HepG2 (cell line): ENCODE data around the gene NIP7. TPM values are rescaled to one million over a fixed set of nuclear protein-coding genes. Genes with fewer than 3 reads are reported as not detected.

Experiments
- ATAC-seq: fragments of 200-7000 bp; cut with Tn5 transposase; 3 replicates; pipeline ENCODE4 v1.9.1; 2020; ENCODE audit warnings: mild to moderate bottlenecking, moderate library complexity
- BruUV-seq: library from RNA; stranded (reverse); fragments of 400-500 nt; replicated peaks from 2 replicates; lab custom pipeline; 2021; lab: Mats Ljungman, UMichigan
- CTCF ChIA-PET: fragments of 300-600 bp; formaldehyde crosslinking; extraction: SDS; loops from one replicate; lab custom pipeline; 2021; ENCODE audit warnings: low total read pairs, inconsistent platforms, low intra/inter-chr PET ratio; lab: Yijun Ruan, JAX
- POLR2A ChIA-PET: fragments of 350-600 bp; sonication (Branson Sonifier 250); formaldehyde crosslinking; loops from one replicate; lab custom pipeline; 2020; ENCODE audit warnings: antibody characterized with exemption, inconsistent platforms; lab: Yijun Ruan, JAX
- DNase-seq: peaks from one replicate; pipeline ENCODE4 v3.0.0-alpha.2; 2015; ENCODE audit warnings: low spot score
- FAIRE-seq: peaks from 3 replicates; lab custom pipeline; 2011; peaks lifted over from hg19 to GRCh38; lab: Jason Lieb, UNC
- H2AFZ ChIP-seq: one replicate; pipeline ENCODE4 v1.6.1; 2011; ENCODE audit warnings: low read length, inconsistent platforms
- H3K27ac ChIP-seq: fragments of 300-600 bp; 3 replicates; pipeline ENCODE4 v1.8.0; 2011; ENCODE audit warnings: mixed run types, mild to moderate bottlenecking, mixed read lengths, low read length, inconsistent platforms; ENCODE audit not compliant: insufficient read depth; ENCODE audit errors: extremely low read length
- H3K27me3 ChIP-seq, 2 experiments: fragments of 200-600 bp in 1 of 2; 2 replicates in 1 of 2; 3 replicates in 1 of 2; pipeline versions ENCODE4 v1.6.0 to v1.8.0; 2011; ENCODE audit warnings: low read length in 2 of 2, mild to moderate bottlenecking in 2 of 2, moderate library complexity in 2 of 2, inconsistent platforms in 1 of 2; ENCODE audit not compliant: insufficient read depth in 2 of 2, control insufficient read depth in 1 of 2
- H3K36me3 ChIP-seq, 2 experiments: fragments of 200-600 bp in 1 of 2; replicated peaks in 1 of 2; 2 replicates in 1 of 2; 3 replicates in 1 of 2; pipeline versions ENCODE4 v1.5.1 to v1.8.0; 2011; ENCODE audit warnings: low read length in 2 of 2, inconsistent platforms in 1 of 2; ENCODE audit not compliant: insufficient read depth in 2 of 2, control insufficient read depth in 1 of 2
- H3K4me1 ChIP-seq: 2 replicates; pipeline ENCODE4 v1.5.1; 2012; ENCODE audit warnings: low read length, inconsistent platforms; ENCODE audit not compliant: insufficient read depth
- H3K4me2 ChIP-seq: 2 replicates; pipeline ENCODE4 v1.6.0; 2011; ENCODE audit warnings: low read depth, low read length, inconsistent platforms
- H3K4me3 ChIP-seq, 3 experiments: fragments of 200-600 bp in 1 of 3; sonication (generic), shearing (Covaris generic) in 1 of 3; replicated peaks in 1 of 3; 2 replicates each; pipeline ENCODE4 v1.5.1; 2011 to 2016; ENCODE audit warnings: low read length in 3 of 3, inconsistent platforms in 2 of 3, low read depth in 2 of 3, mild to moderate bottlenecking in 2 of 3, control low read depth in 1 of 3, mixed read lengths in 1 of 3; ENCODE audit not compliant: insufficient read depth in 1 of 3
- H3K79me2 ChIP-seq: one replicate; pipeline ENCODE4 v1.6.1; 2011; ENCODE audit warnings: low read length, inconsistent platforms; ENCODE audit not compliant: insufficient read depth
- H3K9ac ChIP-seq: 2 replicates; pipeline ENCODE4 v1.6.0; 2011; ENCODE audit warnings: mild to moderate bottlenecking, low read depth, low read length, inconsistent platforms; ENCODE audit not compliant: insufficient read depth
- H3K9me3 ChIP-seq: 2 replicates; pipeline ENCODE4 v1.5.1; 2012; ENCODE audit warnings: mild to moderate bottlenecking, low read length
- H4K20me1 ChIP-seq: 2 replicates; pipeline ENCODE4 v1.6.0; 2011; ENCODE audit warnings: inconsistent platforms, mild to moderate bottlenecking, low read length, moderate library complexity; ENCODE audit not compliant: insufficient read depth
- BORCS8-MEF2B ChIP-seq: sonication (generic); formaldehyde crosslinking; IDR thresholded peaks from 2 replicates; pipeline ENCODE4 v1.8.0; 2022; ENCODE audit warnings: mild to moderate bottlenecking, missing genetic modification reagents
- FOXK2 ChIP-seq: fragments of 450-650 bp; IDR thresholded peaks from 2 replicates; pipeline ENCODE4 v1.6.1; 2016
- HNRNPH1 ChIP-seq: fragments of 200-400 bp; formaldehyde crosslinking; optimal IDR thresholded peaks from 2 replicates; pipeline ENCODE3; 2017; ENCODE audit warnings: mild to moderate bottlenecking, low read depth, low read length
- MAF1 ChIP-seq: sonication (generic); formaldehyde crosslinking; IDR thresholded peaks from 2 replicates; pipeline ENCODE4 v1.5.0; 2020; ENCODE audit warnings: missing genetic modification reagents, borderline replicate concordance
- SALL1 ChIP-seq: sonication (generic); formaldehyde crosslinking; IDR thresholded peaks from 2 replicates; pipeline ENCODE4 v1.8.0; 2022; ENCODE audit warnings: mild to moderate bottlenecking, missing genetic modification reagents
- SOX13 ChIP-seq, 3 experiments: fragments of 450-650 bp in 1 of 3; sonication (generic) in 1 of 3; formaldehyde crosslinking in 1 of 3; IDR thresholded peaks in 2 of 3; conservative IDR thresholded peaks in 1 of 3; 2 replicates each; pipeline versions ENCODE4 v1.5.0 to v1.6.1; 2016 to 2020; ENCODE audit warnings: antibody characterized with exemption in 1 of 3, mild to moderate bottlenecking in 1 of 3, missing compliant biosample characterization in 1 of 3, missing genetic modification reagents in 1 of 3, moderate library complexity in 1 of 3
- SRF ChIP-seq: IDR thresholded peaks from 2 replicates; pipeline ENCODE4 v1.6.1; 2011; ENCODE audit warnings: mild to moderate bottlenecking, low read depth, low read length, moderate library complexity
- ZNF674 ChIP-seq: sonication (generic); formaldehyde crosslinking; IDR thresholded peaks from 2 replicates; pipeline ENCODE4 v1.5.0; 2020; ENCODE audit warnings: low read depth, mild to moderate bottlenecking, missing genetic modification reagents
- WGBS: methylation state at CpG from one replicate; pipeline ENCODE4 v1.1.6; 2017; ENCODE audit warnings: low lambda C conversion rate; 5-methylcytosine and 5-hydroxymethylcytosine counted together
- in situ Hi-C: cut with HindIII; loops from 2 replicates; pipeline ENCODE4 v1.10.0; 2017; ENCODE audit warnings: low pct_unique_long_range_greater_than_20kb; ENCODE audit not compliant: extremely low pct_ligation_motif_present
- intact Hi-C: fragments of 100-400 bp; cut with micrococcal nuclease; formaldehyde crosslinking; loops from one replicate; pipeline ENCODE4 v1.10.0; 2022; ENCODE audit not compliant: unreplicated experiment
- polyA plus RNA-seq, 8 experiments: library from polyadenylated mRNA; depleted of rRNA in 3 of 8; stranded (reverse) in 7 of 8; unstranded in 1 of 8; fragments of >200 nt; fragmentation: Illumina TruSeq in 4 of 8; extraction: Trizol in 4 of 8; gene quantifications; 2 replicates each; pipeline versions ENCODE4 v1.2.1 to v1.2.3, GENCODE V29; 2011 to 2016; ENCODE audit warnings: low read depth in 4 of 8, missing spikeins in 1 of 8, mixed read lengths in 1 of 8; ENCODE audit not compliant: insufficient read depth in 1 of 8
- total RNA-seq, 5 experiments: library from RNA; depleted of rRNA; stranded (reverse); fragments of >200 nt; fragmentation: Illumina TruSeq; extraction: Trizol; gene quantifications; 2 replicates each; pipeline ENCODE4 v1.2.3, GENCODE V29; 2016; ENCODE audit warnings: low read depth in 1 of 5
- TF ChIP-seq, protein P1 (sequence below): sonication (generic); formaldehyde crosslinking; IDR thresholded peaks from 2 replicates; pipeline ENCODE4 v1.8.0; 2022; ENCODE audit warnings: mild to moderate bottlenecking, missing genetic modification reagents, moderate library complexity
- TF ChIP-seq, protein P2 (sequence below): sonication (generic); formaldehyde crosslinking; IDR thresholded peaks from 2 replicates; pipeline ENCODE4 v1.4.0; 2020; ENCODE audit warnings: missing genetic modification reagents, borderline replicate concordance
- TF ChIP-seq, protein P3 (sequence below): sonication (generic); formaldehyde crosslinking; conservative IDR thresholded peaks from 2 replicates; pipeline ENCODE4 v1.4.0; 2020; ENCODE audit warnings: missing genetic modification reagents

The NIP7 gene
- total and polyA plus RNA-seq, 2 of the 13 experiments (the other 11 are each of a cell fraction or from before 2014, with no cell fraction given) = 15.3 to 114 TPM

DNA sequence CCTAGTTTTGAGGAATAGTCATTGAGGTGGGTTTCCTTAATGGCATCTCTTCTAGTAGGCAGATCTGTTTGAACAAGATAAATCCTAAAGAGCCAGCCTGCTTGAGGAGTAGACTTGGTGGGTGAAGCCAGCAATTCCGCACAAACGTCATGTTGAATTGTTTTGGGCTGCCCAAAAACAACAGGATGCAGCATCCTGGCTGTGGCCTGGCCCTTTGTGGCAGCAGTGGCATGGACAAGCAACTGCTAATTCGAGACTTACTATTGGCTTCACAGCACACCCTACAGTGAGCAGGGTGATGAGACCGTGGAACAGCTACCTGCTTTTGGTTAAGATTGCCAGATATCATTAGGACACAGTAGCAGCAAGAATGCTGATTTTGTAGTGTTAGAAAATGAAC, 37.7 kb upstream of the NIP7 start:
- H3K4me3 ChIP-seq = no peak overlapping the region
- DNase-seq (no peak), FAIRE-seq (no peak), ATAC-seq (no peak)
- WGBS = 98% methylated on average over 4 of the region's 4 CpGs
- no peak overlapping the region for H3K4me2 ChIP-seq
- H3K36me3 ChIP-seq = peaks cover 13 to 30% of the 10 kb centered on the region in 2 experiments
- peaks cover 21% of the 10 kb centered on the region for H3K4me1 ChIP-seq
- in situ Hi-C loops = no loop called here
- no peaks in the 10 kb centered on the region for H4K20me1 ChIP-seq
- TF ChIP-seq SALL1 (no peak), FOXK2 (no peak), BORCS8-MEF2B (no peak), MAF1 (CRISPR knock-in tag) (no peak), HNRNPH1 (no peak)
- TF ChIP-seq, protein P1, sequence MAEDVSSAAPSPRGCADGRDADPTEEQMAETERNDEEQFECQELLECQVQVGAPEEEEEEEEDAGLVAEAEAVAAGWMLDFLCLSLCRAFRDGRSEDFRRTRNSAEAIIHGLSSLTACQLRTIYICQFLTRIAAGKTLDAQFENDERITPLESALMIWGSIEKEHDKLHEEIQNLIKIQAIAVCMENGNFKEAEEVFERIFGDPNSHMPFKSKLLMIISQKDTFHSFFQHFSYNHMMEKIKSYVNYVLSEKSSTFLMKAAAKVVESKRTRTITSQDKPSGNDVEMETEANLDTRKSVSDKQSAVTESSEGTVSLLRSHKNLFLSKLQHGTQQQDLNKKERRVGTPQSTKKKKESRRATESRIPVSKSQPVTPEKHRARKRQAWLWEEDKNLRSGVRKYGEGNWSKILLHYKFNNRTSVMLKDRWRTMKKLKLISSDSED (CRISPR knock-in tag) = no peak
- no peaks in the 10 kb centered on the region for H3K79me2 ChIP-seq
- intact Hi-C loops = no loop called here
- H3K9ac ChIP-seq = no peak overlapping the region
- no peak overlapping the region for H3K27ac ChIP-seq
- BruUV-seq = no TSS peak
- POLR2A ChIA-PET = no interaction called here
- no peak overlapping the region for H2AFZ ChIP-seq
- H3K27me3 ChIP-seq = no peaks in the 10 kb centered on the region
- H3K9me3 ChIP-seq = no peaks in the 10 kb centered on the region
- CTCF ChIA-PET = no interaction called here

DNA sequence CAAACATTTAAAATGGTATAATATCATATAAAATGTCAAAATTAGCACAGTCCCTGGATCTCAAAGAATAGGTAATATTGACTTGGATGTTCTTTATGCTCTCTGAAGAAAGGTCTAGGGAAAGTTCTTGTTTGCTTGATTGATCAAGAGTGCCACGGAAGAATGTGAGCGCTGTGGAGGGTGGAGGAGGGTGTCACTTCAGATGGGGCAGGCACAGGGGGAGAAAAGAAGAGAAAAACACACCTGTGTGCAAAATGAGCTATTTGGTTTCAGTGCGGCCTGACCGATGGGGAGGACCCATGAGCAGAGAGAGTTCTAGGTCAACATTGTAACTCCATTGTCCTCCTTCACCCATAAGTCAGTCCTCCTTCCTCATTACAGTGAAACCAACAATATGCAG, 37.3 kb upstream of the NIP7 start:
- Histone ChIP-seq H3K27ac (no peak overlapping the region), H3K9me3 (no peaks in the 10 kb centered on the region), H4K20me1 (no peaks in the 10 kb centered on the region), H3K9ac (no peak overlapping the region), H3K36me3 (peaks cover 13 to 30% of the 10 kb centered on the region in 2 experiments), H3K4me2 (no peak overlapping the region), H3K4me1 (peaks cover 21% of the 10 kb centered on the region), H3K79me2 (no peaks in the 10 kb centered on the region), H3K27me3 (no peaks in the 10 kb centered on the region), H2AFZ (no peak overlapping the region), H3K4me3 (no peak overlapping the region)
- ChIA-PET CTCF (no interaction called here), POLR2A (no interaction called here)
- BruUV-seq = no TSS peak
- no peak for FAIRE-seq
- 98% methylated on average over 4 of the region's 4 CpGs for WGBS
- no peak for DNase-seq
- no peak for ATAC-seq
- in situ Hi-C loops (no loop called here), intact Hi-C loops (no loop called here)
- TF ChIP-seq ZNF674 (no peak), SRF (no peak), SOX13 (IDR thresholded peaks at IDR 0.05) (no peak), SOX13 (CRISPR knock-in tag; conservative IDR thresholded peaks at IDR 0.05 in 1 of 2, IDR thresholded peaks at IDR 0.05 in 1 of 2) (no peak)
- TF ChIP-seq, protein P2, sequence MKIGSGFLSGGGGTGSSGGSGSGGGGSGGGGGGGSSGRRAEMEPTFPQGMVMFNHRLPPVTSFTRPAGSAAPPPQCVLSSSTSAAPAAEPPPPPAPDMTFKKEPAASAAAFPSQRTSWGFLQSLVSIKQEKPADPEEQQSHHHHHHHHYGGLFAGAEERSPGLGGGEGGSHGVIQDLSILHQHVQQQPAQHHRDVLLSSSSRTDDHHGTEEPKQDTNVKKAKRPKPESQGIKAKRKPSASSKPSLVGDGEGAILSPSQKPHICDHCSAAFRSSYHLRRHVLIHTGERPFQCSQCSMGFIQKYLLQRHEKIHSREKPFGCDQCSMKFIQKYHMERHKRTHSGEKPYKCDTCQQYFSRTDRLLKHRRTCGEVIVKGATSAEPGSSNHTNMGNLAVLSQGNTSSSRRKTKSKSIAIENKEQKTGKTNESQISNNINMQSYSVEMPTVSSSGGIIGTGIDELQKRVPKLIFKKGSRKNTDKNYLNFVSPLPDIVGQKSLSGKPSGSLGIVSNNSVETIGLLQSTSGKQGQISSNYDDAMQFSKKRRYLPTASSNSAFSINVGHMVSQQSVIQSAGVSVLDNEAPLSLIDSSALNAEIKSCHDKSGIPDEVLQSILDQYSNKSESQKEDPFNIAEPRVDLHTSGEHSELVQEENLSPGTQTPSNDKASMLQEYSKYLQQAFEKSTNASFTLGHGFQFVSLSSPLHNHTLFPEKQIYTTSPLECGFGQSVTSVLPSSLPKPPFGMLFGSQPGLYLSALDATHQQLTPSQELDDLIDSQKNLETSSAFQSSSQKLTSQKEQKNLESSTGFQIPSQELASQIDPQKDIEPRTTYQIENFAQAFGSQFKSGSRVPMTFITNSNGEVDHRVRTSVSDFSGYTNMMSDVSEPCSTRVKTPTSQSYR (CRISPR knock-in tag) = no peak
- TF ChIP-seq, protein P3, sequence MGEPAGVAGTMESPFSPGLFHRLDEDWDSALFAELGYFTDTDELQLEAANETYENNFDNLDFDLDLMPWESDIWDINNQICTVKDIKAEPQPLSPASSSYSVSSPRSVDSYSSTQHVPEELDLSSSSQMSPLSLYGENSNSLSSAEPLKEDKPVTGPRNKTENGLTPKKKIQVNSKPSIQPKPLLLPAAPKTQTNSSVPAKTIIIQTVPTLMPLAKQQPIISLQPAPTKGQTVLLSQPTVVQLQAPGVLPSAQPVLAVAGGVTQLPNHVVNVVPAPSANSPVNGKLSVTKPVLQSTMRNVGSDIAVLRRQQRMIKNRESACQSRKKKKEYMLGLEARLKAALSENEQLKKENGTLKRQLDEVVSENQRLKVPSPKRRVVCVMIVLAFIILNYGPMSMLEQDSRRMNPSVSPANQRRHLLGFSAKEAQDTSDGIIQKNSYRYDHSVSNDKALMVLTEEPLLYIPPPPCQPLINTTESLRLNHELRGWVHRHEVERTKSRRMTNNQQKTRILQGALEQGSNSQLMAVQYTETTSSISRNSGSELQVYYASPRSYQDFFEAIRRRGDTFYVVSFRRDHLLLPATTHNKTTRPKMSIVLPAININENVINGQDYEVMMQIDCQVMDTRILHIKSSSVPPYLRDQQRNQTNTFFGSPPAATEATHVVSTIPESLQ (CRISPR knock-in tag) = no peak
